GM19324 (cell line): ENCODE data around the gene CDCA8.
"Not testable (repeated sequence)": the region's sequence is repeated elsewhere in the genome, so short reads cannot be mapped to it uniquely, and the experiment has no call there.

Source experiments
- ATAC-seq: cut with Tn5 transposase; IDR thresholded peaks from one replicate; pipeline ENCODE4 v1.9.1; 2021; ENCODE audit warnings: mild to moderate bottlenecking, moderate library complexity; ENCODE audit not compliant: unreplicated experiment, low FRiP score

Gene CDCA8

GRCh38 chr1:37672136-37672870 is 20.0 kb upstream of the CDCA8 start:
- no peak for ATAC-seq

GRCh38 chr1:37673920-37674319 is 18.4 kb upstream of the CDCA8 start:
- ATAC-seq = no peak

- ATAC-seq = peak; percentile 52
Observed at GRCh38 chr1:37676281-37677142, 15.8 kb upstream of the CDCA8 start.

GRCh38 chr1:37677143-37677439 is 15.2 kb upstream of the CDCA8 start:
- ATAC-seq = no peak

GRCh38 chr1:37677808-37678207 is 14.5 kb upstream of the CDCA8 start:
- no peak for ATAC-seq

- no peak for ATAC-seq
Observed at GRCh38 chr1:37680933-37681332, 11.4 kb upstream of the CDCA8 start.

- ATAC-seq = no peak
Observed at GRCh38 chr1:37682334-37682987, 9.9 kb upstream of the CDCA8 start.

GRCh38 chr1:37684182-37684581 is 8.1 kb upstream of the CDCA8 start:
- ATAC-seq = not testable (repeated sequence)

- no peak for ATAC-seq
Observed at GRCh38 chr1:37685722-37686121, 6.6 kb upstream of the CDCA8 start.

GRCh38 chr1:37687764-37688163 is 4.6 kb upstream of the CDCA8 start:
- ATAC-seq = not testable (repeated sequence)

GRCh38 chr1:37688926-37689325 is 3.4 kb upstream of the CDCA8 start:
- ATAC-seq = no peak

- peak; percentile 10 for ATAC-seq
Observed at GRCh38 chr1:37691497-37692077, 729 bp upstream of the CDCA8 start.

- ATAC-seq = no peak
Observed at GRCh38 chr1:37692834-37693175, 489 bp downstream of the CDCA8 start.

GRCh38 chr1:37697090-37697489 is 4.8 kb downstream of the CDCA8 start:
- ATAC-seq = no peak

- no peak for ATAC-seq
Observed at GRCh38 chr1:37697737-37698136, 5.4 kb downstream of the CDCA8 start.

- ATAC-seq = no peak
Observed at GRCh38 chr1:37699147-37699546, 6.8 kb downstream of the CDCA8 start.

- no peak for ATAC-seq
Observed at GRCh38 chr1:37701051-37701450, 8.7 kb downstream of the CDCA8 start.

- no peak for ATAC-seq
Observed at GRCh38 chr1:37703061-37703460, 10.7 kb downstream of the CDCA8 start.

GRCh38 chr1:37704966-37705365 is 12.7 kb downstream of the CDCA8 start:
- ATAC-seq = no peak

GRCh38 chr1:37705399-37705798 is 13.1 kb downstream of the CDCA8 start:
- no peak for ATAC-seq

GRCh38 chr1:37708471-37708870 is 16.2 kb downstream of the CDCA8 start:
- no peak for ATAC-seq
